Measurements from ENCODE around the gene KRTAP5-11.

- no peak for TF ChIP-seq CTCF (conservative IDR thresholded peaks at IDR 0.05 in 1 of 2, IDR thresholded peaks at IDR 0.05 in 1 of 2; ENCODE audit: extremely low read depth in 1 of 2, insufficient read depth in 1 of 2, low read depth in 1 of 2, low read length in 2 of 2)
- TF ChIP-seq EZH2 (IDR thresholded peaks at IDR 0.05; ENCODE audit: borderline replicate concordance, low read length), result no peak
Observed at GRCh38 chr11:71542879-71543777, 39.5 kb downstream of the KRTAP5-11 start.

All from mammary epithelial cell (primary cell).